GM12892 (cell line): ENCODE results near the gene PAX6.

Experiments
- POLR2A ChIP-seq: IDR thresholded peaks from 2 replicates; pipeline ENCODE4 v1.6.1; 2011; ENCODE audit warnings: low read depth, low read length, control low read depth
- POLR2AphosphoS5 ChIP-seq: IDR thresholded peaks from 2 replicates; pipeline ENCODE4 v1.6.1; 2011; ENCODE audit warnings: low read depth, low read length, control low read depth
- TAF1 ChIP-seq: IDR thresholded peaks from 2 replicates; pipeline ENCODE4 v1.6.1; 2011; ENCODE audit warnings: low read depth, mild to moderate bottlenecking, control low read depth, low read length, borderline replicate concordance

DNA sequence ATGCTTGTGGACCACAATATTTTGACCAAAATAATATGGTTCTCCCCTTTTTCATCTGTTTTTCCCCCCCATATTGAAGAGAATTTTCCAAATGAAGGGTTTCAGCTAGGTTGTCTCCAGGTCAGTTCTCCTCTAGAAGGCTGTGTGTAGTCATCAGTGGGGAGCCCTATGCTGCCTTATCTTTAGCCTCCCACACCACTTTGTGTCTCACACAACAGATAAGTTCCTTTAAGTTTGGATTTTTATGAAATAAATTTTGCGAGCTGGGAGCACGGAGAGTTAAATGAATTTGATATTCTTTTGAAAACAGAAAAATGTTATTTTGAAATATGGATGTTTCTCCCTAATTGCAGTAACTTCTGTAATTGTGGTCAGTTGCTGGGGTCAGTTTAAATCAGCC, 28.9 kb downstream of the PAX6 start:
- TF ChIP-seq POLR2A (no peak), POLR2AphosphoS5 (no peak), TAF1 (no peak)
